ENCODE measurements around the gene TMEM132D.

GRCh38 chr12:129938089-129938488, 34.3 kb upstream of the TMEM132D start:
- TF ChIP-seq SMC3 (IDR thresholded peaks at IDR 0.05; ENCODE audit: low read depth, low read length) (no peak), CTCF (conservative IDR thresholded peaks at IDR 0.05; ENCODE audit: low read depth, low read length) (no peak), RCOR1 (IDR thresholded peaks at IDR 0.05; ENCODE audit: insufficient replicate concordance, low read length) (no peak)
